HL-60 (cell line): ENCODE results near the gene FBXO2.
"Not testable (repeated sequence)": the region's sequence is repeated elsewhere in the genome, so short reads cannot be mapped to it uniquely, and the experiment has no call there.

Experiments
- DNase-seq, 2 experiments: peaks; one replicate each; pipeline ENCODE4 v3.0.0-alpha.2; 2010 to 2020; ENCODE audit warnings: low read depth in 1 of 2, low spot score in 1 of 2
- H3K27ac ChIP-seq: fragments of 250-450 bp; sonication (Bioruptor Pico); replicated peaks from 2 replicates; pipeline ENCODE4 v1.5.1; 2020; ENCODE audit warnings: mild to moderate bottlenecking, moderate library complexity
- H3K27me3 ChIP-seq: fragments of 250-450 bp; sonication (Bioruptor Pico); 2 replicates; pipeline ENCODE4 v1.5.1; 2021; ENCODE audit warnings: mild to moderate bottlenecking, moderate library complexity; ENCODE audit not compliant: insufficient read depth, poor library complexity, severe bottlenecking
- H3K4me3 ChIP-seq: replicated peaks from 2 replicates; pipeline ENCODE4 v1.5.1; 2011; ENCODE audit warnings: mild to moderate bottlenecking, control low read depth, low read length; ENCODE audit not compliant: insufficient read depth
- GABPA ChIP-seq: IDR thresholded peaks from 2 replicates; pipeline ENCODE4 v1.6.1; 2012; ENCODE audit warnings: low read depth
- POLR2AphosphoS5 ChIP-seq: IDR thresholded peaks from 2 replicates; pipeline ENCODE4 v1.6.1; 2012; ENCODE audit warnings: low read depth
- REST ChIP-seq: IDR thresholded peaks from 2 replicates; pipeline ENCODE4 v1.6.1; 2012; ENCODE audit warnings: low read depth; ENCODE audit not compliant: insufficient replicate concordance
- SPI1 ChIP-seq: IDR thresholded peaks from 2 replicates; pipeline ENCODE4 v1.6.1; 2012; ENCODE audit warnings: low read depth, mild to moderate bottlenecking, borderline replicate concordance
- TF ChIP-seq, protein P1 (sequence below): IDR thresholded peaks from one replicate; pipeline ENCODE4 v1.5.1; 2011; ENCODE audit warnings: low read length, control low read depth, inconsistent platforms; ENCODE audit not compliant: insufficient read depth

The FBXO2 gene

DNA sequence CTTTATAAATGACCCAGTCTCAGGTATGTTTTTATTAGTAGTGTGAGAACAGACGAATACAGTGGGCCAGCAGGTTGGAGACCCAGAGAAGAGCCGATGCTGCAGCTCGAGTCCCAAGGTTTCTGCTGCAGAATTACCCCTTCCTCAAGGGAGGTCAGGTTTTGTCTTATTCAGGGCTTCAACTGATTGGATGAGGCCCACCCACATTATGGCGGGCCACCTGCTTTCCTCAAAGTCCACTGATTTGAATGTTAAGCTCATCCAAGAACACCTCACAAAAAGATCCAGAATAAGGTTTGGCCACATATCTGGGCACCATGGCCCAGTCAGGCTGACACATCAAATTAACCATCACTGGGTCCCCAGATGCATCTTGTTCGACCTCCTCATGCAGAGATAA lies 40.9 kb downstream of the FBXO2 start:
- no peaks in the 10 kb centered on the region for H3K27me3 ChIP-seq
- no peak for DNase-seq
- H3K27ac ChIP-seq, result no peak overlapping the region
- TF ChIP-seq SPI1 (no peak), REST (no peak), POLR2AphosphoS5 (no peak), GABPA (no peak)
- TF ChIP-seq, protein P1, sequence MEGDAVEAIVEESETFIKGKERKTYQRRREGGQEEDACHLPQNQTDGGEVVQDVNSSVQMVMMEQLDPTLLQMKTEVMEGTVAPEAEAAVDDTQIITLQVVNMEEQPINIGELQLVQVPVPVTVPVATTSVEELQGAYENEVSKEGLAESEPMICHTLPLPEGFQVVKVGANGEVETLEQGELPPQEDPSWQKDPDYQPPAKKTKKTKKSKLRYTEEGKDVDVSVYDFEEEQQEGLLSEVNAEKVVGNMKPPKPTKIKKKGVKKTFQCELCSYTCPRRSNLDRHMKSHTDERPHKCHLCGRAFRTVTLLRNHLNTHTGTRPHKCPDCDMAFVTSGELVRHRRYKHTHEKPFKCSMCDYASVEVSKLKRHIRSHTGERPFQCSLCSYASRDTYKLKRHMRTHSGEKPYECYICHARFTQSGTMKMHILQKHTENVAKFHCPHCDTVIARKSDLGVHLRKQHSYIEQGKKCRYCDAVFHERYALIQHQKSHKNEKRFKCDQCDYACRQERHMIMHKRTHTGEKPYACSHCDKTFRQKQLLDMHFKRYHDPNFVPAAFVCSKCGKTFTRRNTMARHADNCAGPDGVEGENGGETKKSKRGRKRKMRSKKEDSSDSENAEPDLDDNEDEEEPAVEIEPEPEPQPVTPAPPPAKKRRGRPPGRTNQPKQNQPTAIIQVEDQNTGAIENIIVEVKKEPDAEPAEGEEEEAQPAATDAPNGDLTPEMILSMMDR, result no peak
- H3K4me3 ChIP-seq, result no peak overlapping the region

DNA sequence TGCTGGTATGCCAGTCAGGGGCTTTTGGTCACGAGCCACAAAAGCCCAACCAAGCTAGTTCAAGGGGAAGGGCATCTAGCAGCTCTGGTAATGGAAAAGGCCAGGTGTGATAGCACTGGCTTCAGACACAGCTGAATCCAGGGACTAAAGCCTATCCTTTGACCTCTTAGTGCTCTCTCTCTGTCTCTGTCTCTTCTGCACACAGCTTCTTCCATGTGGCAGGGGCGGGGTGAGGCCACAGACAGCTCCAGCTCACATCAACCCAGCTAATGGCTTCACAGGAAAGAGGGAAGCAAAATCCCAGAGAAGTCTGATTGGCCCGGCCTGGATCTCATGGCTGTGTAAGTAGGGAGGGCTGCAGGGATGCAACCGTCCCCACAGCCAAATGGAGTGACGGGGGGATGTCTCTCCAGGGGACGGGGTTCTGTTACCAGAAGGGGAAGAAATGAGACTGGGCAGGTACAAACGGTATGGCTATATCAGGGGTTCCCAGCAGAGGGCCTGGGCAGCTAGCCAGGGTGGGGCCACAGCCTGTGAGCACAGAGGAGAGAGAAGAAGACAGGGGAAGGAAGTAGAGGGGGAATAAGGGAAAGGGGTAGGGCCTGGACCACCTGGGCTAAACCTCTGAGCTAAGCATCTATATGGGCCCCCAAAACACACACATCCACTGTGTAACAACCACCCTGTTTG lies 42.4 kb downstream of the FBXO2 start:
- TF ChIP-seq, protein P1, result no peak
- TF ChIP-seq GABPA (no peak), SPI1 (no peak), POLR2AphosphoS5 (no peak), REST (no peak)
- DNase-seq, result no peak
- Histone ChIP-seq H3K27ac (no peak overlapping the region), H3K27me3 (no peaks in the 10 kb centered on the region), H3K4me3 (no peak overlapping the region)

- H3K4me3 ChIP-seq, result no peak overlapping the region
- no peak for DNase-seq
- H3K27me3 ChIP-seq, result no peaks in the 10 kb centered on the region
- TF ChIP-seq POLR2AphosphoS5 (no peak), SPI1 (no peak), GABPA (no peak)
- H3K27ac ChIP-seq, result no peak overlapping the region
Observed at GRCh38 chr1:11610629-11611180, 43.5 kb downstream of the FBXO2 start.

- DNase-seq, H3K4me3 ChIP-seq, H3K27me3 ChIP-seq, H3K27ac ChIP-seq: not testable (repeated sequence)
Observed at GRCh38 chr1:11609378-11609777, 44.9 kb downstream of the FBXO2 start.

GRCh38 chr1:11608596-11609130 lies 45.6 kb downstream of the FBXO2 start:
- DNase-seq, H3K4me3 ChIP-seq, H3K27me3 ChIP-seq, H3K27ac ChIP-seq: not testable (repeated sequence)
